ENCODE measurements around the gene MIPEP.

MIPEP gene

DNA sequence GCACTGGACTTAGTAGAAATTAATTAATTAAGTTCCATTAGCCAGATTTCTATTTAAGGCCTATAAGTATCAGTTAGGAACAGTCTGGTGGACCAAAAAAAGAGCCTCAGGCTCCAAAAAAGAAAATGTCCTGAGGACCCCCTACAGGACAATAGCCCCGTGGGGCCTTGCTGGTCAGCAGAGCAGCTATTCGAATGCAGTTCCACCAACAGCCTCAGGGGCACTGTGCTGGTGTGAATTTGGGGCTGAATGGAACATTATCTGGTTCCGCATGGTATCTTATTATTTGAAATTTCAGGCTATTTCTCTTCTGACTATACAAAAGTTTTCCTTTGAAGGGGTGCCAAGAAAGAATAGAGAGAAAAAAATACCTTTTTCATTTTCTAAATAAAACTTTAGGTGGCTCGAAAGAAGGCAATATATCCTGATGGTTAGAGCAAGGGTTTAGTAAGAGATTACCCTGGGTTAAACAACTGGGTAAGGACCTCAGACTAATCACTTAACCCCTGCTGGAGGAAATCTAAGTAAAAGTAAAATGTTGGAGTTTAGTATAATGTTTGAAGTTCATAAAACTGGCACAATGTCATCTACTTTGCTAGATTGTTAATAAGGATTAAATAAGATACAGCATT, 147.2 kb downstream of the MIPEP start:
- no peak for TF ChIP-seq EGR1 (IDR thresholded peaks at IDR 0.05)
- TF ChIP-seq YY1 (IDR thresholded peaks at IDR 0.05; ENCODE audit: low read depth), result no peak
- no peak for TF ChIP-seq TAF1 (IDR thresholded peaks at IDR 0.05; ENCODE audit: low read depth)
- no peak for TF ChIP-seq FOXM1 (IDR thresholded peaks at IDR 0.05; ENCODE audit: borderline replicate concordance, low read depth)
- TF ChIP-seq, protein P1, sequence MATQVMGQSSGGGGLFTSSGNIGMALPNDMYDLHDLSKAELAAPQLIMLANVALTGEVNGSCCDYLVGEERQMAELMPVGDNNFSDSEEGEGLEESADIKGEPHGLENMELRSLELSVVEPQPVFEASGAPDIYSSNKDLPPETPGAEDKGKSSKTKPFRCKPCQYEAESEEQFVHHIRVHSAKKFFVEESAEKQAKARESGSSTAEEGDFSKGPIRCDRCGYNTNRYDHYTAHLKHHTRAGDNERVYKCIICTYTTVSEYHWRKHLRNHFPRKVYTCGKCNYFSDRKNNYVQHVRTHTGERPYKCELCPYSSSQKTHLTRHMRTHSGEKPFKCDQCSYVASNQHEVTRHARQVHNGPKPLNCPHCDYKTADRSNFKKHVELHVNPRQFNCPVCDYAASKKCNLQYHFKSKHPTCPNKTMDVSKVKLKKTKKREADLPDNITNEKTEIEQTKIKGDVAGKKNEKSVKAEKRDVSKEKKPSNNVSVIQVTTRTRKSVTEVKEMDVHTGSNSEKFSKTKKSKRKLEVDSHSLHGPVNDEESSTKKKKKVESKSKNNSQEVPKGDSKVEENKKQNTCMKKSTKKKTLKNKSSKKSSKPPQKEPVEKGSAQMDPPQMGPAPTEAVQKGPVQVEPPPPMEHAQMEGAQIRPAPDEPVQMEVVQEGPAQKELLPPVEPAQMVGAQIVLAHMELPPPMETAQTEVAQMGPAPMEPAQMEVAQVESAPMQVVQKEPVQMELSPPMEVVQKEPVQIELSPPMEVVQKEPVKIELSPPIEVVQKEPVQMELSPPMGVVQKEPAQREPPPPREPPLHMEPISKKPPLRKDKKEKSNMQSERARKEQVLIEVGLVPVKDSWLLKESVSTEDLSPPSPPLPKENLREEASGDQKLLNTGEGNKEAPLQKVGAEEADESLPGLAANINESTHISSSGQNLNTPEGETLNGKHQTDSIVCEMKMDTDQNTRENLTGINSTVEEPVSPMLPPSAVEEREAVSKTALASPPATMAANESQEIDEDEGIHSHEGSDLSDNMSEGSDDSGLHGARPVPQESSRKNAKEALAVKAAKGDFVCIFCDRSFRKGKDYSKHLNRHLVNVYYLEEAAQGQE (IDR thresholded peaks at IDR 0.05; ENCODE audit: low read depth), result no peak
- no peak for TF ChIP-seq CREB1 (IDR thresholded peaks at IDR 0.05; ENCODE audit: low read depth)
- TF ChIP-seq TCF12 (IDR thresholded peaks at IDR 0.05; ENCODE audit: low read depth), result no peak
- no peak for TF ChIP-seq CEBPB (IDR thresholded peaks at IDR 0.05)
- TF ChIP-seq NFIC (IDR thresholded peaks at IDR 0.05), result no peak
- TF ChIP-seq TEAD4 (IDR thresholded peaks at IDR 0.05), result no peak
- TF ChIP-seq MAX (IDR thresholded peaks at IDR 0.05), result no peak
- TF ChIP-seq RAD21 (IDR thresholded peaks at IDR 0.05; ENCODE audit: low read depth), result no peak
- no peak for TF ChIP-seq EP300 (IDR thresholded peaks at IDR 0.05; ENCODE audit: borderline replicate concordance)
- TF ChIP-seq, protein P2, sequence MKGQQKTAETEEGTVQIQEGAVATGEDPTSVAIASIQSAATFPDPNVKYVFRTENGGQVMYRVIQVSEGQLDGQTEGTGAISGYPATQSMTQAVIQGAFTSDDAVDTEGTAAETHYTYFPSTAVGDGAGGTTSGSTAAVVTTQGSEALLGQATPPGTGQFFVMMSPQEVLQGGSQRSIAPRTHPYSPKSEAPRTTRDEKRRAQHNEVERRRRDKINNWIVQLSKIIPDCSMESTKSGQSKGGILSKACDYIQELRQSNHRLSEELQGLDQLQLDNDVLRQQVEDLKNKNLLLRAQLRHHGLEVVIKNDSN (IDR thresholded peaks at IDR 0.05), result no peak
- TF ChIP-seq ZBTB7A (IDR thresholded peaks at IDR 0.05; ENCODE audit: low read depth), result no peak

DNA sequence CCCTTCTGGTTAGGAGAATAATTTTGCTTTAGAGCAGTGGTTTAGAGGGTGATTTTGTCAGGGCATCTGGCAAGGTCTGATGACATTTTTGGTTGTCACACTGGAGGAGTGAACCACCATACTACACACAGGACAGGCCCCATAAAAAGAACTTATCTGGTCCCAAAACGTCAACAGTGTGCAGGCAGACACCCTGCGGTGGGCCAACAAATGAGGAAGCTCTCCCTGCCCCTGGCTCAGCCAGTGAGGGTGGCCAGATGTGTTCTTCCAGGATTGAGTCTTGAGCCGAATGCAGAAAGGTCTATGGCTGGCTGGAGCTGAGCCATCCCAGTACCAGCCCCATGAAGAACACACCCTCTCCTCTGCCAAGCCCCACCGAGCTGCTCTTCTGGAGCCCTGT, 149.2 kb downstream of the MIPEP start:
- TF ChIP-seq RAD21 (IDR thresholded peaks at IDR 0.05; ENCODE audit: low read depth), result no peak
- no peak for TF ChIP-seq YY1 (IDR thresholded peaks at IDR 0.05; ENCODE audit: low read depth)
- TF ChIP-seq NFIC (IDR thresholded peaks at IDR 0.05), result no peak

DNA sequence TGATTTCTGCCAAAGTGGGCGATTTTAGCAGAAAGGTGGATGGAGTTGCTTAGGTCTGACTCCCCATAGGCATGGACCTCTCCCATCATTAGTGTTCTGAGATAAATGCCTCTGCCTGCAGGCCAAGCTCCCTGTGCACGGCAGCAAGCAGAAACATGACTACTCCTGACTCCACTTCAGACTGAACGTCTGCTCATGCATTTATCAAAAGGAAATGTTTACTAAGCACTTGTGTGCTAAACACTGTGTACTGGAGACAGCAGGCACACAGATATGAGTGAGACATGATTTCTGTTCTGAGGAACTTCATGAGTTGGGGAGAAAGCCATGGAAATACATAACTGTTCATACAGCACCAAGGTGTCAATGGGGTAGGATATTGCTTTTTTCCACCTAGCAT, 149.6 kb downstream of the MIPEP start:
- TF ChIP-seq NFIC (IDR thresholded peaks at IDR 0.05), result no peak
- TF ChIP-seq RAD21 (IDR thresholded peaks at IDR 0.05; ENCODE audit: low read depth), result no peak
- no peak for TF ChIP-seq FOXM1 (IDR thresholded peaks at IDR 0.05; ENCODE audit: borderline replicate concordance, low read depth)
- TF ChIP-seq, protein P2 (IDR thresholded peaks at IDR 0.05), result no peak
- TF ChIP-seq TEAD4 (IDR thresholded peaks at IDR 0.05), result no peak
- TF ChIP-seq EP300 (IDR thresholded peaks at IDR 0.05; ENCODE audit: borderline replicate concordance), result no peak
- TF ChIP-seq EGR1 (IDR thresholded peaks at IDR 0.05), result no peak
- no peak for TF ChIP-seq CEBPB (IDR thresholded peaks at IDR 0.05)
- TF ChIP-seq TAF1 (IDR thresholded peaks at IDR 0.05; ENCODE audit: low read depth), result no peak
- no peak for TF ChIP-seq TCF12 (IDR thresholded peaks at IDR 0.05; ENCODE audit: low read depth)
- TF ChIP-seq CREB1 (IDR thresholded peaks at IDR 0.05; ENCODE audit: low read depth), result no peak
- no peak for TF ChIP-seq ZBTB7A (IDR thresholded peaks at IDR 0.05; ENCODE audit: low read depth)

- TF ChIP-seq EP300 (IDR thresholded peaks at IDR 0.05; ENCODE audit: borderline replicate concordance), result no peak
- TF ChIP-seq TAF1 (IDR thresholded peaks at IDR 0.05; ENCODE audit: low read depth), result no peak
- TF ChIP-seq, protein P1 (IDR thresholded peaks at IDR 0.05; ENCODE audit: low read depth), result no peak
- no peak for TF ChIP-seq TCF12 (IDR thresholded peaks at IDR 0.05; ENCODE audit: low read depth)
- TF ChIP-seq CEBPB (IDR thresholded peaks at IDR 0.05), result no peak
These were observed 152.7 kb downstream of the MIPEP start for GRCh38 chr13:23736541-23736940.

- no peak for TF ChIP-seq YY1 (IDR thresholded peaks at IDR 0.05; ENCODE audit: low read depth)
- no peak for TF ChIP-seq CEBPB (IDR thresholded peaks at IDR 0.05)
- TF ChIP-seq, protein P2 (IDR thresholded peaks at IDR 0.05), result no peak
- no peak for TF ChIP-seq ZBTB7A (IDR thresholded peaks at IDR 0.05; ENCODE audit: low read depth)
- no peak for TF ChIP-seq EGR1 (IDR thresholded peaks at IDR 0.05)
These were observed 153.9 kb downstream of the MIPEP start for GRCh38 chr13:23735329-23735728.

DNA sequence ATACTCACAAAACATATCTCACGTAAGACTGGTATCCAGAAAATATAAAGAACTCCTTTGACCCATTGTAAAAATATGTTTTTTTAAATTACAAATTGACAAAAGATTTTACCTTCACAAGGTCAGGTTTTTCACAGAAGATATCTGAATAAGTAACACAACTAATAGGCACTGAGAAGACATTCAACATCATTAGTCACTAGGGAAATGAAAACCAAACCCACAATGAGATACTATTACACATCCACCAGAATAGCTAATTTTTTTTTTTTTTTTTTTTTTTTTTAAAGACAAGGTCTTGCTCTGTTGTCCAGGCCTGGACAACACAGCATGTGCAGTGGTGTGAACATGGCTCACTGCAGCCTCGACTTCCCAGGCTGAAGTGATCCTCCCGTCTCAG, 157.5 kb downstream of the MIPEP start:
- TF ChIP-seq, protein P2 (IDR thresholded peaks at IDR 0.05), result no peak
- TF ChIP-seq MAX (IDR thresholded peaks at IDR 0.05) (no peak), TEAD4 (IDR thresholded peaks at IDR 0.05) (no peak), EGR1 (IDR thresholded peaks at IDR 0.05) (no peak), TCF12 (IDR thresholded peaks at IDR 0.05; ENCODE audit: low read depth) (no peak), FOXM1 (IDR thresholded peaks at IDR 0.05; ENCODE audit: borderline replicate concordance, low read depth) (no peak), TAF1 (IDR thresholded peaks at IDR 0.05; ENCODE audit: low read depth) (no peak), YY1 (IDR thresholded peaks at IDR 0.05; ENCODE audit: low read depth) (no peak)
- TF ChIP-seq, protein P1 (IDR thresholded peaks at IDR 0.05; ENCODE audit: low read depth), result no peak
